ENCODE results near the gene ADGRA3. TPM values are rescaled to one million over a fixed set of nuclear protein-coding genes. Genes with fewer than 3 reads are reported as not detected.

The ADGRA3 gene
- total RNA-seq, 1 experiment from 2014 or later: 56.5 TPM

DNA sequence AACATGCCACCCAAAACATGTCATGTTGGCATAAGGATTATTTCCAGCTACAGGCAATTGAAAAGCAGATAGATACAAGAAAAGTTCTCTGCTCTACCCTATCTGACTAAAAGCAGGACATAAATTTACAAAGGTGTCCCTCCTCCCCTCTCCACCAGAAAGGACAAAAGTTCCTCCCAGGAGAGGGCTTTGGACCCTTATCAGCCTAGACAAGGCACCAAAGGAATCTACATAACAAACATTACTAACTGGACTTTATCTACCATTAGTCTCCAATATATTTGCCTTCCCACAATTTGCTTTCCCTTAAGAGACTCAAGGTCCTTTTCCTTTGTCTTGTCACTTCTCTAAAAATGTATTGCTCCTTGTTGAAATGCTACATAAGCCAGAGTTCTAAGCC, 55.6 kb downstream of the ADGRA3 start:
- Histone ChIP-seq H4K5ac (ENCODE audit: insufficient read length, low read depth, low read length) (no peak overlapping the region), H3K4me2 (ENCODE audit: insufficient read depth, insufficient read length, low read length) (no peak overlapping the region), H4K8ac (replicated peaks; ENCODE audit: insufficient read length, low read depth, low read length) (no peak overlapping the region), H3K9me3 (ENCODE audit: control insufficient read depth, low read depth, low read length) (no peaks in the 10 kb centered on the region), H3K27ac (ENCODE audit: insufficient read length, low read depth, low read length) (no peak overlapping the region), H3K23me2 (ENCODE audit: insufficient read length, low read depth, low read length, poor library complexity, severe bottlenecking) (no peaks in the 10 kb centered on the region), H3K14ac (ENCODE audit: insufficient read depth, low read length) (no peak overlapping the region), H2BK12ac (ENCODE audit: insufficient read length, low read depth, low read length) (no peak overlapping the region), H3K79me1 (ENCODE audit: insufficient read depth, low read depth, low read length, poor library complexity, severe bottlenecking) (no peaks in the 10 kb centered on the region), H3K23ac (ENCODE audit: insufficient read length, low read depth, low read length) (no peak overlapping the region), H2AK5ac (ENCODE audit: insufficient read length, low read length) (no peak overlapping the region), H2AFZ (ENCODE audit: low read length) (no peak overlapping the region), H3K79me2 (ENCODE audit: insufficient read depth, low read length) (no peaks in the 10 kb centered on the region), H2BK120ac (ENCODE audit: low read depth, low read length, poor library complexity, severe bottlenecking) (no peak overlapping the region), H3K9ac (ENCODE audit: extremely low read depth, insufficient read length, low read length) (no peak overlapping the region), H2BK20ac (ENCODE audit: low read depth, low read length, poor library complexity, severe bottlenecking) (no peak overlapping the region), H3K4ac (ENCODE audit: low read depth, low read length) (no peak overlapping the region), H3K56ac (ENCODE audit: insufficient read length, low read depth, low read length) (no peak overlapping the region), H3T11ph (ENCODE audit: low read length) (no peak overlapping the region), H3K18ac (ENCODE audit: insufficient read length, low read depth, low read length) (no peak overlapping the region), H4K20me1 (ENCODE audit: control insufficient read depth, insufficient read depth, insufficient read length) (no peaks in the 10 kb centered on the region), H2BK5ac (ENCODE audit: insufficient read length, low read length) (no peak overlapping the region), H4K91ac (ENCODE audit: insufficient read length, low read depth, low read length) (no peak overlapping the region), H3K27me3 (ENCODE audit: insufficient read depth, low read length) (no peaks in the 10 kb centered on the region), H2BK15ac (ENCODE audit: low read depth, low read length) (no peak overlapping the region), H3K4me1 (ENCODE audit: insufficient read depth, low read length) (no peaks in the 10 kb centered on the region; the same call in 1 of the 2 replicates)
- no peaks in the 10 kb centered on the region for H3K9me3 Mint-ChIP-seq
- no peak for DNase-seq
- H3K4me3 Mint-ChIP-seq: no peak overlapping the region
- H3K27ac Mint-ChIP-seq: peak overlapping the region in 2 of 3 experiments; percentile 41 to 81; a peak in 4 of 7 replicates
- H3K27me3 Mint-ChIP-seq (ENCODE audit: low read depth): no peaks in the 10 kb centered on the region
- peaks cover 7 to 8% (median 8%) of the 10 kb centered on the region in 3 experiments; a peak in 5 of 7 replicates for H3K36me3 Mint-ChIP-seq (ENCODE audit: insufficient read depth in 1 of 3, low read depth in 3 of 3)
- TF ChIP-seq, protein P1, sequence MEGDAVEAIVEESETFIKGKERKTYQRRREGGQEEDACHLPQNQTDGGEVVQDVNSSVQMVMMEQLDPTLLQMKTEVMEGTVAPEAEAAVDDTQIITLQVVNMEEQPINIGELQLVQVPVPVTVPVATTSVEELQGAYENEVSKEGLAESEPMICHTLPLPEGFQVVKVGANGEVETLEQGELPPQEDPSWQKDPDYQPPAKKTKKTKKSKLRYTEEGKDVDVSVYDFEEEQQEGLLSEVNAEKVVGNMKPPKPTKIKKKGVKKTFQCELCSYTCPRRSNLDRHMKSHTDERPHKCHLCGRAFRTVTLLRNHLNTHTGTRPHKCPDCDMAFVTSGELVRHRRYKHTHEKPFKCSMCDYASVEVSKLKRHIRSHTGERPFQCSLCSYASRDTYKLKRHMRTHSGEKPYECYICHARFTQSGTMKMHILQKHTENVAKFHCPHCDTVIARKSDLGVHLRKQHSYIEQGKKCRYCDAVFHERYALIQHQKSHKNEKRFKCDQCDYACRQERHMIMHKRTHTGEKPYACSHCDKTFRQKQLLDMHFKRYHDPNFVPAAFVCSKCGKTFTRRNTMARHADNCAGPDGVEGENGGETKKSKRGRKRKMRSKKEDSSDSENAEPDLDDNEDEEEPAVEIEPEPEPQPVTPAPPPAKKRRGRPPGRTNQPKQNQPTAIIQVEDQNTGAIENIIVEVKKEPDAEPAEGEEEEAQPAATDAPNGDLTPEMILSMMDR (conservative IDR thresholded peaks at IDR 0.05): no peak
- peaks cover 34% of the 10 kb centered on the region in 2 experiments for H3K4me1 Mint-ChIP-seq

All from H9 (cell line).